ENCODE results near the gene PUSL1.
A peak's percentile ranks its signal among the peaks of the same experiment; 100 is the strongest.
"Not testable (repeated sequence)": the region's sequence is repeated elsewhere in the genome, so short reads cannot be mapped to it uniquely, and the experiment has no call there.

Gene PUSL1

DNA sequence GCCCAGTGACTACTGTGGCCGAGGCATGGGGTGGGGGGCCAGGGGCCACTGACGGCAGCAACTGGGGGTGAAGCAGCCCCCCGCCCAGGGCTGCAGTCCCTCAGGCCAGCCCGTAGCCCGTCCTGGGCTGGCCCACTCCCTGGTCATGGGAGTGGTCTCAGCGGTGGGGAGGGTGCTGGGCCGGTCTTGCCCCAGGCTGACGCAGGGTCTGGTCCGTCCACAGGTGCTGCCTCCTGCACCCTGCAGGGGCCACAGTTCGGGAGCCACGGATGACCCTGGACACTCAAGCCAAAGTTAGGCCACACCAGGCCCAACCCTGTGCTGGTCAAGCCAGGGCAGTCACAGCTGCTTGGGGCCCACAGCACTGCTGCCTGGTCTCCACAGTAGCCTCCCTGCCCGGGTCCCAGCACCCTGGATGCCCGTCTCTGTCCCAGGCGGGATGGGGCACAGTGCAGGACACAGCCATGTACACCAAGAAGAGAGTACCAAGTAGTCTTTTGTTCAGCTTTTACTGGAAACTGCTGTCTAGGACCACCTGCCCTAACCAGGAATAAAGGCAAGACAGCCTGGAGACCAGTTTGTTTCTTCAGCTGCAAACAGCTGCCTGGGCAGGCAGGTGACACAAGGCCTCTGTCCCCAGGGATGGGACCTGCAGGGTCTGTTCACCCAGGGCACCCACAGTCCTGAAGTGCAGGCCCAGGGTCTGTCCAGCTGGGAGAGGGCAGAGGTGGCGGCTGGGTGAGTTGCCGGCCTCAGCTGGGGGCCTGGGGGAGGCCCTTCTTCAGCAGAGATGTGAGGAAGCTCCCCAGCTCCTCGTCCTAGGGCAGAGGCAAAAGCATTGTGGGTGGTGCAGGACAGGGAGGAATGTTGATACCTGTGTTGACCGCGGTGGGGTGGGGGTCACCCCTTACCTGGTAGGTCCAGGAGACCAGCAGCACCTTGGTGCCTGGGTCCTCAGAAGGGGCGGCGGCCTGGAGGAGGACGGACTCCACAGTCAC is 3.0 kb downstream of the PUSL1 start:
- no peak for DNase-seq

DNA sequence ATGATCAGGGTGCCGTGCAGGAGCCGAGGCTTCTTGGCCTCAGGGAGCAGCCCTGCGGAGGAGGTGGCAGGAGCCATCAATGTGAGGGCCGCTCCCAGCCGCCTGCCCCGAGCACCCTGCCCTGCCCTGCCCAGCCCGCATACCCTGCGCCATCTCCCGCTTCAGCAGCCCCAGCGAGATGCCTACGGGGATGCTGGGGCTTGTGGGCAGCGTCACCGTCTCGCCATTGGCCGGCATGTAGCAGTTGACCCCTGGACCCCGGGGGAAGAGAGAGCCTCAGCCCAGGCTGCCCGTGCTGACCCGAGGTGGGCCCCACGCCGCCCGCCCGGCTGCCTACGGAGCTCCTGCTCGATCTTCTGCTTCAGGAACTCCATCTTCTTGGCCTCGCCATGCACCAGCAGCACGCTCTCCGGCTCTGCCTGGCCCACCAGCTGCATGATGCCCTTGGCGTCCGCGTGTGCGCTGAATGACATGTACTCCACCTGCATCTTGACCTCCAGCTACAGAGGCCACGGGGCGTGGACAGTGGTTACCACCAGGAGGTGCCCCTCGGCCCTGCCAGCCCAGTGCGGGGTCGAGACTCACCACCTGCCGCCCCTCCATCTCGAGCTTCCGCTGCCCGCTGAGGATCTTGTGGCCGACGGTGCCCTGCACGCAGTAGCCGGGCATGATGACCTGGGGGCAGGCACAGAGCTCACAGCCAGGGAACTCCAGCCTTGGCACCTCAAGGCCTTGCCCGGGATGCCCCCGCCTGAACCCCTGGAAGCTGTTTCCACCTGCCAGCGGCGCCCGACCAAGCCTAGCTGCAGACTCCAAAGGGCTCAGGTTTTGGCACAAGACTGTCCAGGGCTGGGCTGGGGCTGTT is 4.3 kb downstream of the PUSL1 start:
- DNase-seq, result no peak

DNA sequence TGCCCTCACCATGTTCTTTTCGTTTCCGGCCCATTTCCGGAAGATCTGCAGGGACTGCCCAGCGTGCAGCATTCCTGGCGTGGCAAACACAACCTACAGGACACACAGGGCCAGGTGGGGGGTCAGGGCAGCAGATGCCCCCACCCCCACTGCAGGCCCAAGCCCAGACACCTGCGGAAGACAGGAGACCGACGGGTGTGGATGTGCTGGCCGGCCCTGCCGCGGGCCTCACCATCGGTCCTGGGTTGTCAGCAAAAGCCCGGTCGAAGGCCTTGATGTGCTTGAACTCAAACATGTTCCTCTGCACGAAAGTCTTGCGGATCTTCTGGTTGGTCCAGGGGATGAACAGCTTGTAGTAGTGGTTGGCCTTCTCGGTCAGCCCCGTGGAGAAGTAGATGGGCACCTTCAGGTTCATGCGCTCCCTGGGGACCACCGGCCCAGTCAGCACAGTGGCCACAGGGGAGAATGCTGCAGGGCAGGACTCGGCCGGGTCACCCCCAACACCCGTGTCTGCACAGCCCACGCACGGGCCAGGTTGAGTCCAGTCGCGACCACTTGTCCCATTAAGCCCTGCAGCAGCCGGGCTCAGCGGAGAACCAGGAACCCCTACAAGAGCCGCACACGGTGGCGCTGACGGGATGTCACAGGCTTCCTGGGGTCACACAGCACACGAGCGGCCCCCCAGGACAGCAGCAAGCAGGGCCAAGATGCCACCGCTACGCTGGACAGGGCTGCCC is 5.3 kb downstream of the PUSL1 start:
- no peak for DNase-seq

DNA sequence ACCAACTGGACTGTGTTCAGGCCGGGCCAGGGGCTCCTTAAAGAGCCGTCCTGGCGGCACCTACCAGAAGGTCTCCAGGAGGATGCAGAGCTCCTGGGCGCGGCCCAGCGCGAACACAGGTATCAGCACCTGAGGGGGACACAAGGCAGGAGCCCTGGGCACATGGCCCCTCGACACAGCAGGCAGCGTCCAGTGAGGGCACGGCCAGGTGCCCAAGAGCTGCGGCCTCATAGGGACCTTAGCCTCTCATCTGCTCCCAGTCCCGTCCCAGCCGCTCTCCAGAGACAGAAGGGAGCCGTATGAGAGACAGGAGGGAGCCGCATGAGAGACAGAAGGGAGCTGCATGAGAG is 5.8 kb downstream of the PUSL1 start:
- no peak for DNase-seq

DNA sequence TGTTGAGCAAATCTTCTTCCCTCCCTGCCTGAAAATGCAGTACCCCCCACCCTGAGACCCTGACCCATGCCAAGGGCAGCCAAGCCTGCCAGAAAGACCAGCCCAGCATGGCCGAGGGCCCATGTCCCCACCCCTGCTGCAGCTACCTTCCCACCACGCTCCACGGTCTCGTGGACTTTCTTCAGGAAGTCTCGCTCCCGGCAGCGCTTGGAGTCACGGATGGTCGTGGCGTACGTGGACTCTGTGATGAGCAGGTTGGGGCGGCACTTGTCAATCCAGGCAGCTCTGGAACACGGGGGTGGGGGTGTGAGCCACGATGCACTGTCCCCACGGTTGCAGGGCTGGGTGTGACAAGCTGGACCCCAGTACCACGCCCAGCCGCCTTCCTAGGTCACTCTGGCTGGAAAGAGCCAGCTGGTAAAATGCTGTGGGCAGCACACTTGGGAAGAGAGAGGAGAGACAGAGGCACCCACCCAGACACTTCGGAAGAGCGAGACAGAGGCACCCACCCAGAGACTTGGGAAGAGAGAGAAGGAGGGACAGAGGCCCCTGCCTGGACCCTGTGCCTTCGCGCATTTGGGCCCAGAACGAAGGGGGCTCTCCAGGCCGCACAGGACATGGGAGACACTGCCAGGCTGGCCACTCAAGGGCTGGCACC is 6.4 kb downstream of the PUSL1 start:
- no peak for DNase-seq

DNA sequence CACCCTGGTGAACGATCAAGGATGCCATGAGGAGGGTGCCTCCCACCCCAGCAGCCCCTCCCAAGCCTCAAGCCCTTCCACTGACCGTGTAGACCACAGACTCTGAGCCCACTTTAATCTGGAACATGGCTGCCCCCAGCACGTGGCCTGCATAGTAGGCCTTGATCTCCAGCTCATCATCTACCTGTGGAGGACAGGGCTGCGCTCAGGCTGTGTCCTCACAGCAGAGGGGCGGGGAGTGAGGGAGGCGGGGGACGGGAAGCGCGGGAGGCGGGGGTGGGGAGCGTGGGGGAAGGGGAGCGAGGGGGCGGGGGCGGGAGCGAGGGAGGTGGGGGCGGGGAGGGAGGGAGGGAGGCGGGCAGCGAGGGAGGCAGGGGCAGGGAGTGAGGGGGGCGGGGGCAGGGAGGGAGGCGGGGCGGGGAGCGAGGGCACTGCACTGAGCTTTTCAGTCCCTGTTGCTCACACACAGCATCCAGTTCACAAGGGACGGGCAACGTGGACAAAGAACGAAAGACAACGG is 7.1 kb downstream of the PUSL1 start:
- no peak for DNase-seq

DNA sequence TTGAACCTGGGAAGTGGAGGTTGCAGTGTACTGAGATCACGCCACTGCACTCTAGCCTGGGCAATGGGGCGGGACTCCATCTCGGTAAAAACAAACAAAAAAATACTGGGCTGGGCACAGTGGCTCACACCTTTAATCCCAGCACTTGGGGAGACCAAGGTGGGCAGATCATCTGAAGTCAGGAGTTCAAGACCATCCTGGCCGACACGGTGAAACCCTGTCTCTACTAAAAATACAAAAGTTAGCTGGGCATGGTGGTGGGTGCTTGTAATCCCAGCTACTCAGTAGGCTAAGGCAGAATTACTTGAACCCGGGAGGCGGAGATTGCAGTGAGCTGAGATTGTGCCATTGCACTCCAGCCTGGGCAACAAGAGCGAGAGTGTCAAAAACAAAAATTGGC is 7.8 kb downstream of the PUSL1 start:
- not testable (repeated sequence) for DNase-seq

DNA sequence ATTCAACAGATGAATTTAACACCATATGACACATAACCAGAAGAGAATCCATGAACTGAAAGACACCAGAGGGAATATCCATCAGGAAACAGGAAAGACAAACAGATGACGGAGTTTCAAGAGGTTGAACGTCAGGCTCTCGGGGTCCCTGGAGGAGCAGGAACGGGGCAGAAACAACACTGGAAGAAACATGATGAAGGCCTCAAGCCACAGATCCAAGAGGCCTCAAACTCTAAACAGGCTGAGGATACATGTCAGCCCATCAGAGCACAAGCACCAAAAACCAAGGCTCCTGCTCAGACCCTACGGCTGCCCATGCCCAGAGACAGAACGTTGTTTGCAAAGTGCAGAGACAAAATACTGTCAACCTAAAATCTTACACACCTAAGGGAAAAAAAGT is 9.0 kb downstream of the PUSL1 start:
- no peak for DNase-seq

DNA sequence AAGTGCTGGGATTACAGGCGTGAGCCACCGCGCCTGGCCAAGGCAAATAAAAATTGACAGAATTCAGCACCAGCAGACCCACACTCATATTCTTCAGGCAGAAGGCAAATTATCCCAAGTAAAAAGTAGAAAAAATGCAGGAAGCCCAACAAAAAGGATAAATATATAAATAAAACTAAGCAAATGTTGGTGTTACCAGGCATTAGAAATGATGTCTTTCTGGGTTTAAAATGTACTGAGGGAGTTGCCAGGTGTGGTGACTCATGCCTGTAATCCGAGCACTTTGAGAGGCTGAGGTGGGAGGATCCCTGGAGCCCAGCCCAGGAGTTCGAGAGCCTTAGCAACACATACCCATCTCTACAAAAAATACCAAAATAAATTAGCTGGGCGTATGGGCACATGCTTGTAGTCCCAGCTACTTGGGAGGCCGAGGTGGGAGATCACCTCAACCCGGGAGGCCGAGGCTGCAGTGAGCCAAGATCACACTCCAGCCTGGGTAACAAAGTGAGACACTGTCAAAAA is 9.8 kb downstream of the PUSL1 start:
- no peak for DNase-seq

DNA sequence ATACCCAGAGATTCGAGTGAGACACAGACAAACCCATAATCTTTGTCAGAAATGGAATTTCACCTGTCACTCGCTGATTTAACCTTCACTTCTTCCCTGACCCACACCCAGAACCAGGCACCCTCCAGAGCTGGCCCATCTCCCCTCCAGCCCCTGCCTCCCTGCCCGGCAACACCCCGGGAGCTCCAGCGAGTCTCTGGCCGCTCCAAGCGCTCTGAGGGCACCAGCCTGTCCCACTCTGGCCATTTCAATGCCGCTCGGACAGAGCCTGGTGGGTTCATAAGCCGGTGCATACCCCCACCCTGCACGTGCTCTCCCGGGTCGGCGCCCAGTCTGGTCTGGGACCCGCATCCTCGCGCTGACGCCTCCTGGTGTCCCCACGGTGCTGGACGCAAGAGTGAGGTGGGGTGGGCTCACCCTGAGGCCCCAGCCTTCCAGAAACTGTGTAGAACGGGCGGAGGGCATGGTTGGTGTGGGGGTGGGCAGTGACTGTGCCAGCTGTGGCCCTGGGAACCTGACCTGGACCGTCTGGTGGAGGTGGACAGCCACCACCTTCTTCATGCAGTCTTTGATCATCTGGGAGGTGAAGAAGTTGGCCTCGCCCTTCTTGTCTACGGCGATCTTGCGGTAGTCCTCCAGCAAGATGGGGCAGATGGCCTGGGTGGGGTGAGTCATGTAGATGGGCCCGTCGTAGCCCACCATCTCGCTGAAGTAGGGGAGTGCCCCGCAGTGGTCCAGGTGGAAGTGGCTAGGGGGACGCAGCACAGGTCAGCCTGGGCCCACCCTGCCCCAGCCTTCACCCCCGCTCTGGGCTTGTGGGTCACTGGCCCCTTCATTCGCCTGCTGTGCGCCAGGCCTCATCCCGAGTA is 10.6 kb downstream of the PUSL1 start:
- no peak for DNase-seq

DNA sequence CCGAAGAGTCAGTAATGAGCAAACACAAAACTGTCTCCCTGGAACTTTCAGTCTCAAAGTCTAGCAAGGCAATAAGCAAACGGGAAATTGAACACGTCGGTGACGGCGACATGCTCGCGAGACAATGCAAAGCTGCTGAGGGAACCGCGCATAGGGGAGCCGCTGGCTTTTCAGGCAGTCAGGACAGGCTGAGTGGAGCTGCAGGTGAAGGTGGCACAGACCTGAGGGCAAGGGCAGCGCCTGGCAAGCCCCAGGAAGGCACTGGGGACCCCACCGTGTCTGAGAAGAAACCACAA is 11.2 kb downstream of the PUSL1 start:
- DNase-seq, result no peak

DNA sequence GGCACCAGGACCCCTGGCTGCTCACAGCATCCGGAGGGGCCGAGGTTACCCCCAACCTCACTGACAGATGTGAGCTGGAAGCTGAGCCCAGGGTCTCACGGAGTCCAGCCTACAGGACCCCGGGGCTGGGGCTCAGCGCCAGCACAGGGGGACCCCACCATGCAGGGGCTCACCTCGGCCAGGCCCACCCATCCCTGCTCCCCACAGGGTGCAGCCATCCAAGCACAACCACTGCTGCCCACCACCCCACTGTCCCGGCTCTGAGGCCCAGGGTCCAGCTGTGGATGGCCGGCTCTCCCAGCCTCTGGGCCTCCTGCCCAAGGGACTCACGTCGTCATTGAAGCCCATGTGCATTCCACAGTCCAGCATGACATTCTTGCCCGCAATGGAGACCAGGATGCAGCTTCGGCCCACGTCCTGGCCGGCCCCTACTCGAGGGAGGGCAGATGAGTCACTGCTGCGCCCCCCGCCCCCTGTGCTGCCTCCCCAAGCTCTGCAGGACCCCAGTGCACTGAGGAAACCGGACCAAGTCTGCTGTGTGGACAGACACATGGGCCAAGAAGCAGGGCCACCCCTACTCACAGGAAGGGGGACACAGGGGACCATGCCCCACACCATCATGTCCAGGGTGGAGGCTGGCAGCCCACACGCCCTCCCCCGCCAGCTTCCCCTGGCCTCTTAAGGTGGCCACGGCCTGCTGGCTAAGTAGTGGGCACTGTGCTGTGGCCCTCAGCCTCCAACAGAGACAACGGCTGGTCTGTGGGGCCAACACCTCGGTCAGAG is 12.5 kb downstream of the PUSL1 start:
- DNase-seq, result no peak

DNA sequence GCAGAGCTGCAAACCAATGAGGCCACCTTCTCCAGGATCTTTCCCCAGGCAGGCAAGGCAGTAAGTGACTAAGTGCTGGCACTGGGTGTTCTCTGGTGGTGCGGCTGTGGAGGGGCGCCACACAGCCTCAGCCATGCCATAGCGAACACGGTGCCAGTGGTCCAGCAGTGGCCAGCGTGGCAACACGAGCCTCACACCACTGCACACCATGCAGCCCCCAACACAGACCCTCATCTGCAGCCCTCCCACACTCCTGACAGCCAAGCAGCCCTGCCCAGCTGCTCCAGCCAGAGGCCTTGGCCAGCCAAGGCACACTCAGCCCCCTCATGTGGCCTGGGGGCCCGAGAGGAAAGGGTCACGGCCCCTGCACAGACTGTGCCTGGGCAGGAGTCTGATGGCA is 13.1 kb downstream of the PUSL1 start:
- DNase-seq, result no peak

DNA sequence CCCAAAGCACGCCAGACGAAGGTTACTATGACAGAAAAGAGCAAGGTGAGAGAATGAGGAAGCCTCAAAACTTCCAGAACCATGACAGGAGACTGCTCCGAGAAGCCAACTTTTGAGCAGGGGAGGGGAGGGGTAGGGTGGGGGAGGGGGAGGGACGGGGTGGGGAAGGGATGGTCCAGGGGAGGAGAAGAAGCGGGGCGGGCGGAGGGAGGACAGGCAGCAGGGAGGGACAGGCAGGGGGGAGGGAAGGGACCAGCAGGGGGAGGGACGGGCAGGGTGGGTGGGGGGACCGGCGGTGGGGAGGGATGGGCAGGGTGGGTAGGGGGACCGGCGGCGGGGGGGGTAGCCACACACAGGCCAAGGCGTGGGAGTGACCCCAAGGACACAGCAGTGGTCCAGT is 14.0 kb downstream of the PUSL1 start:
- no peak for DNase-seq

DNA sequence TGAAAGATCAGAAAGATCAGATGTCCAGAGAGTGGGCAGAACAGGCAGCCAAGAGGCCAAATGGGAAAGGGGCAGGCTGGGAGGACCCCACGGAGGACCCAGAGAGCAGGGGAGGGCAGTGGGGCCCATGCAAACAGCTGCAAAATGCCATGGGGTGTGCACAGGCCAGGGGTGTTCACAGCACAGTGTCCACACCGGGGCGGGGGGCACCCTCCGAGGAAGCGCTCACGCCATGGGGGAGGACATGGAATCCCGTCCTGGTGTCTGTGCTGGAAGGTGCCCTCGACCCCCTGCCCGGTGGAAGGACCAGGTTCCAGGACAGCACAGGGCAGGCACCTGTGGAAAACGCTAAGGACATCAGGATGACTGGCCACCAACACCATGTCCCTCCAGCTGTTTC is 14.6 kb downstream of the PUSL1 start:
- DNase-seq, result no peak

DNA sequence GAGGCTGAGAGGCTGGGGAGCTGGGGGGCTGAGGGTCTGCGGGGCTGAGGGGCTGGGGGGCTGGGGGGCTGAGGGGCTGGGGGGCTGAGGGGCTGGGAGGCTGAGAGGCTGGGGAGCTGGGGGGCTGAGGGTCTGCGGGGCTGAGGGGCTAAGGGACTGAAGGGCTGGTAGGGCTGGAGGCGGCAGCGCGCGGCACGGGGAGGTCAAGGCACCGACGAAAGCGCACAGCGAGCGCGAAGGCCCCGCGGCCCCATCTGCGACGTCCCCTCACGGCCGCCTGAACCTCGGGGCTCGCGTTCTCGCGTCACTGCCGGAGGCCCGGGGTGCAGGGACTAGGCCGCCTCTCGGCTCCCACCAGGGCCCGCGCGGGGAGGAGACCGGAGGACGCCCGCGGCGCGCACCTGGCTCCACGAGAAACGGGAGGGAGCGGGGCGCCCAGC is 15.7 kb downstream of the PUSL1 start:
- no peak for DNase-seq

DNA sequence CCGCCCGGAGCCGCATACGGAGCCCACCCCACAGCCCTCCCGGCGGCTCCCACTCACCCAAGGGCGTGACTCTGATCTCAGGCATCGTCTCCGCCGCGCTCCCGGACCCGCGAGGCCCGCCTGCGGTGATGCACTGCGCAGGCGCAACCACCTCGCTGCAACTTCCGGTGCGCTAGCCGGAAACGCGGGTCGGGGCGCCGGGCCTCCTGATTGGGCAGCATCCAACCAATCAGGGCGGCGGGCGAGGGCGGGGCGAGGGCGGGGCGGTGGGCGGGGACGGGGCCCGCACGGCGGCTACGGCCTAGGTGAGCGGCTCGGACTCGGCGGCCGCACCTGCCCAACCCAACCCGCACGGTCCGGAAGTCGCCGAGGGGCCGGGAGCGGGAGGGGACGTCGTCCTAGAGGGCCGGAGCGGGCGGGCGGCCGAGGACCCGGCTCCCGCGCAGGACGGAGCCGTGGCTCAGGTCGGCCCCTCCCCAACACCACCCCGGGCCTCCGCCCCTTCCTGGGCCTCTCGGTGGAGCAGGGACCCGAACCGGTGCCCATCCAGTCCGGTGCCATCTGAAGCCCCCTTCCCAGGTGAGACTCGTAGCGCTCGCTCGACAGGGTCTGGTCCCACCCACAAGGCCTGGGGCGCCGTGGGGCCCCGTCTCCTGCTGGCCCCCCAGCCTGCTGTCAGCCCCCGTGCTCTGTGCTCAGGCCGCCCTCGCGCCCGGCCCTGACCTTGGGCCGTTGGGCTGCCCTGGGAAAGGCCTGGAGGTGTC is 16.3 kb downstream of the PUSL1 start, which contains the start of the genes CPTP and INTS11:
CPTP (plus strand) TSS at position 279 of the 764 bp plus-strand sequence. CDS start 2,109 bp downstream, outside the sequence.
INTS11 (minus strand) TSS at position 137 of the 764 bp plus-strand sequence; CDS start at position 85, 52 bp downstream.
- peak; percentile 93 to 96 for DNase-seq

DNA sequence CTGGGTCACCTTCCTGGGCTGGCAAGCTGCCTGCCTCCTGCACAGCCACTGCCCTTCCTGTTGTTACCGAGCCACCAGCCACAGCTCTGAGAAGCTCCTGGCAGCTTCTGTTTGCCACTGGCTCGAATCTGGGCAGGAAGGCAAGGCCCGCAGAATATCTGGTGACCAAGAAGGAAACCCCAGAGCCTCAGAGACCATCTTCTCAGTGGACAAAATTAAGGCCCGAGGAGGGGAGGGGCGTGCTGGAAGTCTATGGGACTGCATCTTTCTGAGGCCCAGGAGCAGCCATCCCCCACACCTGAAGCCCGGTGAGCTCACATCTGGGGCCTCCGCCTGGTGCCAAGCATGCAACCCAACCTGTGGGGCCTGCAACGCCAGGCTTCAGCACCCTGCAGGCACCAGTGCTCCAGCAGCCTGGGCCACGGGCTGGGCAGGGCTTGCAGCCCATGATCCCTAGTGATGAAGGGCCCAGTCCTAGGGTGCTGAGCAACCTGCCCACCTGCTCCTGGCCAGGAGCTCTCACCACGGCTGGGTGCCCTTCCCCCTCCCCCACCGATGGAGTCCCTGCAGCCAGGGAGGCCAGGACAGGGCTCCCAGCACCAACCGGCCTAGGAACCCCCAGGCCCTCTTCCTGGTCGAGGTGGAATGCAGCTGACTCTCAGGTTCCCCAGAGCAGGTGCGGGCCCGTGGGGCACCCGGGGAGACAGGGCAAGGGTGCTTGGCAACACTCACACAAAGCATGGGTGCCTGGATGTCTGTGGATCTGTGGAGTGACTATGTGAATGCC is 17.1 kb downstream of the PUSL1 start:
- no peak for DNase-seq
